BJ (cell line): Measurements from ENCODE around the gene MYL9. TPM values are rescaled to one million over a fixed set of nuclear protein-coding genes. Genes with fewer than 3 reads are reported as not detected.

Source experiments
- CTCF ChIA-PET: fragments of 350-600 bp; formaldehyde crosslinking; extraction: SDS; loops from one replicate; lab custom pipeline; 2021; ENCODE audit warnings: antibody characterized with exemption, inconsistent platforms; lab: Yijun Ruan, JAX
- POLR2A ChIA-PET: fragments of 300-600 bp; sonication (Branson Sonifier 250); formaldehyde crosslinking; extraction: SDS; loops from one replicate; lab custom pipeline; 2021; ENCODE audit warnings: antibody characterized with exemption; lab: Charles Lee
- DNase-seq: peaks from one replicate; pipeline ENCODE4 v3.0.0-alpha.2; 2011; ENCODE audit warnings: low read depth
- H3K27me3 ChIP-seq: 2 replicates; pipeline ENCODE4 v1.6.0; 2011; ENCODE audit warnings: low read length; ENCODE audit not compliant: control insufficient read depth, insufficient read depth
- H3K36me3 ChIP-seq: 2 replicates; pipeline ENCODE4 v1.5.1; 2011; ENCODE audit warnings: low read length; ENCODE audit not compliant: control insufficient read depth, insufficient read depth
- H3K4me3 ChIP-seq: 2 replicates; pipeline ENCODE4 v1.5.1; 2011; ENCODE audit warnings: low read depth, mild to moderate bottlenecking, control low read depth, low read length
- polyA plus RNA-seq: library from polyadenylated mRNA; depleted of rRNA; stranded (reverse); fragments of >200 nt; gene quantifications from 2 replicates; pipeline ENCODE4 v1.2.3, GENCODE V29; 2011
- TF ChIP-seq, protein P1 (sequence below): IDR thresholded peaks from 2 replicates; pipeline ENCODE4 v1.5.1; 2011; ENCODE audit warnings: low read depth, mild to moderate bottlenecking, control low read depth, inconsistent platforms, low read length, moderate library complexity; ENCODE audit not compliant: insufficient read depth

MYL9 gene
- polyA plus RNA-seq, 1 experiment, result 673 TPM

DNA sequence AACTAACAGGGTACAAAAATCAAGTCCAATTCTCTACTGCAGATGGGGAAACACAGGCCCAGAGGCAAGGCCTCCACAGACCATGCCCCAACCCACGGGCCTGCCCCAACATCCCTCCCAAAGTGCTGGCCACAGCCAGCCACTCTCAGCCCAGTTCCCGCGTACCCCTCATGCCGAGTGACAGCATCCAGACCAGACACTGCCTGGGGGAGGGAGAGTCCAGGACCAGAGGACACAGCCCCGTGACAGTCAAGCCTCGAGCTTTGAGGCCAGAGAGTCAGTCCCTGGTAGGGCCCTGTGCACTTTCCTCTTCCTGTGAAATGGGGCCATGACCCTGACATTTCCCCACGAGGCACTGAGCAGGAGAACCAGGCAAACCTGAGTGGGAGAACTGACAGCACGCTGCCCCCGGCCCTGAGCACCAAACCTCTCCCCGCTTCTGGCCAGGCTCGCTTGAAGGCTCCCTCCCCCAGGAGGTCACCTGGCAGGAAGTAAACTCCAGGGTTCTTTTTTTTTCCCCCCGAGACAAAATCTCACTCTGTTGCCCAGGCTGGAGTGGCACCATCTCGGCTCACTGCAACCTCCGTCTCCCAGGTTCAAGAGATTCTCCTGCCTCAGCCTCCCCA lies 4.9 kb downstream of the MYL9 start:
- TF ChIP-seq, protein P1, sequence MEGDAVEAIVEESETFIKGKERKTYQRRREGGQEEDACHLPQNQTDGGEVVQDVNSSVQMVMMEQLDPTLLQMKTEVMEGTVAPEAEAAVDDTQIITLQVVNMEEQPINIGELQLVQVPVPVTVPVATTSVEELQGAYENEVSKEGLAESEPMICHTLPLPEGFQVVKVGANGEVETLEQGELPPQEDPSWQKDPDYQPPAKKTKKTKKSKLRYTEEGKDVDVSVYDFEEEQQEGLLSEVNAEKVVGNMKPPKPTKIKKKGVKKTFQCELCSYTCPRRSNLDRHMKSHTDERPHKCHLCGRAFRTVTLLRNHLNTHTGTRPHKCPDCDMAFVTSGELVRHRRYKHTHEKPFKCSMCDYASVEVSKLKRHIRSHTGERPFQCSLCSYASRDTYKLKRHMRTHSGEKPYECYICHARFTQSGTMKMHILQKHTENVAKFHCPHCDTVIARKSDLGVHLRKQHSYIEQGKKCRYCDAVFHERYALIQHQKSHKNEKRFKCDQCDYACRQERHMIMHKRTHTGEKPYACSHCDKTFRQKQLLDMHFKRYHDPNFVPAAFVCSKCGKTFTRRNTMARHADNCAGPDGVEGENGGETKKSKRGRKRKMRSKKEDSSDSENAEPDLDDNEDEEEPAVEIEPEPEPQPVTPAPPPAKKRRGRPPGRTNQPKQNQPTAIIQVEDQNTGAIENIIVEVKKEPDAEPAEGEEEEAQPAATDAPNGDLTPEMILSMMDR, result no peak
- H3K36me3 ChIP-seq, result peaks cover 41% of the 10 kb centered on the region
- ChIA-PET POLR2A (no interaction called here), CTCF (interaction anchor here (1.4 kb wide), 1 partner anchor 59 kb away, joined by 4 read pairs; no protein-coding TSS in a partner anchor)
- H3K27me3 ChIP-seq, result no peaks in the 10 kb centered on the region
- no peak overlapping the region for H3K4me3 ChIP-seq
- DNase-seq, result no peak

DNA sequence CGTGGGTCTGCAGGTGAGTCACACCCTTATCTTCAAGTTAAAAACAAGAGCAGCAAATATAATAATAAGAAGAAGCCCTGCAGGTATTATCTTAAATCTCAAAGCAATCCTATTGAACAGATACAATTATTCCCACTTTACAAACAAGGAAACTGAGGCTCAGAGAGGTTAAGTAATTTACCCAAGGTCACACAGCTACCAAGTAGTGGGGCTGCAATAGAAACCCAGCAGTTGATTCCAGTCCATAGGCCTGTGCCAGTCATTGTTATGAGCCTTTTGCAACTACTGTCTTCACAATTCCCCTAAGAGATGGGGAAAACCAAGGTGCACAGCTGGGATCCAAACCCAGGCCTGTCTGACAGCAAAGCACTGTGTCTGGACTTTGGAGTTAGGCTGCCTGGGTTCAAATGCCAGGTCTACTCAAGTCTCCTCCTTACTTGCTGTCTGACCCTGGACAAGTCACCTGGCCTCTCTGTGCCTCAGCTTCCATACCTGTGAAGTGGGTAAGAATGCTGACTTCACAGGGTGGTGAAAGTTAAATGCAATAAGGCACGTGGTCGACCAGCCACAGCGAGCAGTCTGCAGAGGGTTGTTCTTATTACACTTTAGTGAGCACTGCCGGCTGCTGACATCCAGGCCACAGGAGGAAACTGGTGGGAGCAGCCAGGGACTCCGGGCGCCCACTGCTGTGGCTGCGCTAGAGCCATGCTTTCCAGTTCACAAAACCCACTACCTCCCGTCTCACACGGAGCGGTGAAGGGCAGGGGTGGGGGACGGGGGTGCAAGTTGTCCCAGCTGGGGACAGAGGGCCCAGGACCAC lies 6.1 kb downstream of the MYL9 start:
- no peak for DNase-seq
- Histone ChIP-seq H3K4me3 (no peak overlapping the region), H3K36me3 (peaks cover 41% of the 10 kb centered on the region), H3K27me3 (no peaks in the 10 kb centered on the region)
- ChIA-PET POLR2A (interaction anchor here (0.5 kb wide), 1 partner anchor 311 kb away, joined by 3 read pairs; the partner anchor contains the start of gene AAR2), CTCF (interaction anchor here (1.4 to 1.5 kb wide), 2 partner anchors 58 to 345 kb away, joined by 4 read pairs; no protein-coding TSS in a partner anchor)
- TF ChIP-seq, protein P1, result no peak

DNA sequence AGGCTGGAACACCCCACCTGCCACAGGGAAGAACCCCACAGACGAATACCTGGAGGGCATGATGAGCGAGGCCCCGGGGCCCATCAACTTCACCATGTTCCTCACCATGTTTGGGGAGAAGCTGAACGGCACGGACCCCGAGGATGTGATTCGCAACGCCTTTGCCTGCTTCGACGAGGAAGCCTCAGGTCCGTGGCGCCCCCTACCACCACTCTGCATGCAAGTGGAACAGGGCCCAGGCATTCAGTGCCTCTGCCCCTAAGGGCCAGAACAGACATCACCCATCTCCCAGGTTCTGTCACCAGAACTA lies 6.6 kb downstream of the MYL9 start:
- no peak for DNase-seq
- TF ChIP-seq, protein P1, result peak; percentile 24
- Histone ChIP-seq H3K27me3 (no peaks in the 10 kb centered on the region), H3K36me3 (peaks cover 41% of the 10 kb centered on the region), H3K4me3 (no peak overlapping the region)
- ChIA-PET POLR2A (no interaction called here), CTCF (interaction anchor here (1.5 kb wide), 1 partner anchor 345 kb away, joined by 4 read pairs; no protein-coding TSS in a partner anchor)

DNA sequence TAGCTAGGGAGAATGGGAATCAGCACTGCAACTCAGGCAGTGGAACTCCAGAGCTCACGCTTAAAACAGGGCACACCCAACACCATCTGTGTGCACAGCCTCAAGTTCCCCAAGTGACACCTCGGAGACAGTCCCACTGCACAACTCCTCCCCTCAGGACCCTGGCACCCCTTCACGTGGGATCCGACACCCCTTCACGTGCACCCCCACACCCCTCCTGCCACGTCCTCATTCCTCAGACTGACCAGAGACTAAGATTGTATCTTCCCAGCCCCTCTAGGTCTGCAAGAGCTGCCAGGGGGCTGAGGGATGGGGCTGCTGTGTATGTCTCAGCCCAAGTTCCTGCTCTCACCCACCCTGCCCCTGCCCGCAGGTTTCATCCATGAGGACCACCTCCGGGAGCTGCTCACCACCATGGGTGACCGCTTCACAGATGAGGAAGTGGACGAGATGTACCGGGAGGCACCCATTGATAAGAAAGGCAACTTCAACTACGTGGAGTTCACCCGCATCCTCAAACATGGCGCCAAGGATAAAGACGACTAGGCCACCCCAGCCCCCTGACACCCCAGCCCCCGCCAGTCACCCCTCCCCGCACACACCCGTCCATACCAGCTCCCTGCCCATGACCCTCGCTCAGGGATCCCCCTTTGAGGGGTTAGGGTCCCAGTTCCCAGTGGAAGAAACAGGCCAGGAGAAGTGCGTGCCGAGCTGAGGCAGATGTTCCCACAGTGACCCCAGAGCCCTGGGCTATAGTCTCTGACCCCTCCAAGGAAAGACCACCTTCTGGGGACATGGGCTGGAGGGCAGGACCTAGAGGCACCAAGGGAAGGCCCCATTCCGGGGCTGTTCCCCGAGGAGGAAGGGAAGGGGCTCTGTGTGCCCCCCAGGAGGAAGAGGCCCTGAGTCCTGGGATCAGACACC lies 7.6 kb downstream of the MYL9 start:
- CTCF ChIA-PET, result no interaction called here
- POLR2A ChIA-PET, result interaction anchor here (0.6 kb wide), 1 partner anchor 57 kb away, joined by 3 read pairs; no protein-coding TSS in a partner anchor
- H3K36me3 ChIP-seq, result peaks cover 39% of the 10 kb centered on the region

More for the DNA sequence above, 7.6 kb downstream of the MYL9 start:
- no peak for DNase-seq
- TF ChIP-seq, protein P1, result no peak
- Histone ChIP-seq H3K4me3 (no peak overlapping the region), H3K27me3 (no peaks in the 10 kb centered on the region)
